AG04450 (cell line): ENCODE data around the gene C3orf22. TPM values are rescaled to one million over a fixed set of nuclear protein-coding genes. Genes with fewer than 3 reads are reported as not detected.

Experiments used
- CTCF ChIA-PET: fragments of 300-600, 350-600 bp; formaldehyde crosslinking; extraction: SDS; loops from one replicate; lab custom pipeline; 2022; ENCODE audit warnings: antibody characterized with exemption, inconsistent platforms; lab: Charles Lee
- POLR2A ChIA-PET: fragments of 350-600 bp; formaldehyde crosslinking; extraction: SDS; loops from one replicate; lab custom pipeline; 2021; ENCODE audit warnings: antibody characterized with exemption, inconsistent platforms; lab: Yijun Ruan, JAX
- DNase-seq: peaks from one replicate; pipeline ENCODE4 v3.0.0-alpha.2; 2011; ENCODE audit warnings: low read depth, low spot score
- H3K27ac ChIP-seq: one replicate; pipeline ENCODE4 v1.5.1; 2012; ENCODE audit warnings: low read depth, low read length, control low read depth
- H3K27me3 ChIP-seq: one replicate; pipeline ENCODE4 v1.6.0; 2012; ENCODE audit warnings: low read length; ENCODE audit not compliant: control insufficient read depth, insufficient read depth
- H3K4me3 ChIP-seq: 2 replicates; pipeline ENCODE4 v1.5.1; 2011; ENCODE audit warnings: mild to moderate bottlenecking, low read depth, low read length, control low read depth
- H3K9me3 ChIP-seq: 2 replicates; pipeline ENCODE4 v1.5.1; 2012; ENCODE audit warnings: low read length; ENCODE audit not compliant: control insufficient read depth, insufficient read depth
- polyA plus RNA-seq: library from polyadenylated mRNA; depleted of rRNA; stranded (reverse); fragments of >200 nt; gene quantifications from 2 replicates; pipeline ENCODE4 v1.2.3, GENCODE V29; 2011
- TF ChIP-seq, protein P1 (sequence below): IDR thresholded peaks from 2 replicates; pipeline ENCODE4 v1.5.1; 2011; ENCODE audit warnings: low read depth, low read length, control low read depth, inconsistent platforms

The C3orf22 gene
- polyA plus RNA-seq, 1 experiment: not detected

DNA sequence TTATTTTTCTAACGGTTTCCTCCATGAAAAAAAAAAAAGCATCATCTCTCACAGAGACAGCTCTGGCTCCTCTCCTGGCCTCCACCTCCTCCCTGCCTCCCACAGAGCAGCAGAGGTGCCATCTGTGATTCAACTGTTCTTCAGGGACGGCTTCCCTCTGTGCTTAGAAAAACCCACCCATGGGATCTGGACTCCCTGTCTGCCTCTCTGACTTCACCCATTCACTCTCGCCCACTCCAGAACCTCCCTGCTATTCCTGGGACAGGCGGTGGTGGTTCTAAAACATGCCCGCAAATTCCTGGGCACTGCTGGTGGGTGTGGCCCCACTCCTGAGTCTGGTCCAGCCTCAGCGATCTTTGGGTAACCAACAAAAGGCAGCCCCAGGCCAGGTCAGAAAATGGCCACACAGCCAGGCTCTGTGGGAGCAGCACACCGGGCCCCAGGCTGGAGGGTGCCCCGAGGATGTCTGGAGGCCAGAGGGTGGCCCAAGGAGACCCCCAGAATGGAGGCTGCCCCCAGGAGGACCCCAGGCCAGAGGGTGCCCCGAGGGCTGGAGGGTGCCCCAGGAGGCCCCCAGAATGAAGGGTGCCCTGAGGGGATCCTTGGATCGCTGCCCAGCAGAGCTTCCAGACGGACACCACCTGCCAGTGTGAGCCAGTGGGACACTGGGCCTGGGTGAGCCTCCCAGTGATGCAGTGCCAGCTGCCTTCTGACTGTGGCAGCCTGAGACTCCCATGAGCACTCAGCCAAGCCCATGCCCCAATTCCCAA, 37.4 kb downstream of the C3orf22 start:
- Histone ChIP-seq H3K9me3 (no peaks in the 10 kb centered on the region), H3K27me3 (peaks cover 33% of the 10 kb centered on the region), H3K4me3 (no peak overlapping the region), H3K27ac (no peak overlapping the region)
- no peak for DNase-seq
- CTCF ChIA-PET: interaction anchor here (0.6 to 2.9 kb wide), 13 partner anchors 10 to 934 kb away, joined by 3 to 37 read pairs (median 6); no protein-coding TSS in a partner anchor
- POLR2A ChIA-PET: no interaction called here
- TF ChIP-seq, protein P1, sequence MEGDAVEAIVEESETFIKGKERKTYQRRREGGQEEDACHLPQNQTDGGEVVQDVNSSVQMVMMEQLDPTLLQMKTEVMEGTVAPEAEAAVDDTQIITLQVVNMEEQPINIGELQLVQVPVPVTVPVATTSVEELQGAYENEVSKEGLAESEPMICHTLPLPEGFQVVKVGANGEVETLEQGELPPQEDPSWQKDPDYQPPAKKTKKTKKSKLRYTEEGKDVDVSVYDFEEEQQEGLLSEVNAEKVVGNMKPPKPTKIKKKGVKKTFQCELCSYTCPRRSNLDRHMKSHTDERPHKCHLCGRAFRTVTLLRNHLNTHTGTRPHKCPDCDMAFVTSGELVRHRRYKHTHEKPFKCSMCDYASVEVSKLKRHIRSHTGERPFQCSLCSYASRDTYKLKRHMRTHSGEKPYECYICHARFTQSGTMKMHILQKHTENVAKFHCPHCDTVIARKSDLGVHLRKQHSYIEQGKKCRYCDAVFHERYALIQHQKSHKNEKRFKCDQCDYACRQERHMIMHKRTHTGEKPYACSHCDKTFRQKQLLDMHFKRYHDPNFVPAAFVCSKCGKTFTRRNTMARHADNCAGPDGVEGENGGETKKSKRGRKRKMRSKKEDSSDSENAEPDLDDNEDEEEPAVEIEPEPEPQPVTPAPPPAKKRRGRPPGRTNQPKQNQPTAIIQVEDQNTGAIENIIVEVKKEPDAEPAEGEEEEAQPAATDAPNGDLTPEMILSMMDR: no peak

DNA sequence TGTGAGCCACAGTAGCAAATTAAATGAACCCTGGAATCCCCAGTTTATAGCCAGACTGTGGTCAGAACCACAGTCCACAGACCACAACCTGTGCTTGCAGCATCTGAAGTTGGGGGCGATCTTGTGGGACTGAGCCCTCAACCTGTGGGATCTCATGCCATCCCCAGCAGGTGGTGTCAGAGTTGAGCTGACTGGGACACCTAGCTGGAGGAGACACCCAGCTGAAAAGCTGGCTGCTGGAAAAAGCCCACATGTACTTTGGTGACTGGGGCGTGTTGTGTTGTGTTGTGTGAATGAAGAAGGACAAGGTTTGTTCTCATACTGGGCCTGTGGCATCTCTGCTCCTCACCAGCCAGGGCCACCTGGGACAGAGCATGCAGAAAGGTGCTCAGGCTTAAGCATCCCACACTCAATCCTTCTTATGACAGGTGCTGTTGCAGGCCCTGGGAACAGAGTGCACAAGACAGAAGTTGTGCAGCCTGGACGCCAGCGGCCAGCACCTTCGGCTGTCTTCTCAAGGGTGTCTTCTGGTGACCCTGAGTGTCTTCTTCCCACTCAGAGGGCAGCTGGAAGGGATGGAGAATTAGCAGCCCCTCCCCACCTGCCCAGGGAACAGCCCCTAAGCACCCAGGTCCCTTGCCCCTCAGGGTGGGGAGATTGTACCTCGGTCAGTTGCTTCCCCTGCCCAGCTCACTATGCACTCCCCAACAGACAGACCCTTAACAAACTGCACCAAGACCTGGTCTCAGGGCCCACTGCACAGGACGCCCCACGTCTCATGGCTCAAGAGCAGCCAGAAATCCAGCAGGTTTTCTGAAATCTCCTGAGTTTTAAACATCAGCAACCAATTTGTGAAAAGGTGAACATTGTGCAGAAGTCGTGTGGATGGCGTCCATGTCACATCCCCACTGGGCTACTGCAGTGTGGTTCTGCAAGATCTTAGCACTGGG, 39.0 kb downstream of the C3orf22 start:
- Histone ChIP-seq H3K4me3 (no peak overlapping the region), H3K9me3 (no peaks in the 10 kb centered on the region), H3K27ac (no peak overlapping the region), H3K27me3 (peaks cover 26% of the 10 kb centered on the region)
- ChIA-PET CTCF (interaction anchor here (0.9 to 1.1 kb wide), 2 partner anchors 11 to 936 kb away, joined by 3 to 4 read pairs; no protein-coding TSS in a partner anchor), POLR2A (no interaction called here)
- DNase-seq: no peak
- TF ChIP-seq, protein P1: no peak

DNA sequence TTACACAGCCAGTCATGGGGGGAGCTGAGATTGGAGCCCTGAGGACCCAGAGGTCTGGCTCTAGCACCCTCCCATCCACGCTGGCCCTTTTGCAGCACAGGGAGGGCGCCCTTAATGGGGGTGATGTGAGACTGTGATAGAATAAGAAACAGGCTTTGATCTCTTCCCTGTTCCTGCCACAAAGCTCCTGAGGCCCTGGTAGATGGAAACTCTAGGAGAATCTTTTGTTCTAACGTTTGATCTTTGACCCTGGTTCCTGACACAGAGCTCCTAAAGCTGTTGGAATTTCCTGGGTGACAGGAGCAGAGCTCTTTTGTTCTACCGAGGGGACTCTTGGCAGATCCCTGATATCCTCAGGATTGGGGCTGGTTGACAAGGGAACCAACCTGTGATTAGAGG, 40.0 kb downstream of the C3orf22 start:
- TF ChIP-seq, protein P1: no peak
- Histone ChIP-seq H3K4me3 (no peak overlapping the region), H3K27ac (no peak overlapping the region), H3K27me3 (peaks cover 21% of the 10 kb centered on the region), H3K9me3 (no peaks in the 10 kb centered on the region)
- DNase-seq: no peak
- ChIA-PET CTCF (interaction anchor here (1.1 kb wide), 1 partner anchor 10 kb away, joined by 4 read pairs; no protein-coding TSS in a partner anchor), POLR2A (no interaction called here)

DNA sequence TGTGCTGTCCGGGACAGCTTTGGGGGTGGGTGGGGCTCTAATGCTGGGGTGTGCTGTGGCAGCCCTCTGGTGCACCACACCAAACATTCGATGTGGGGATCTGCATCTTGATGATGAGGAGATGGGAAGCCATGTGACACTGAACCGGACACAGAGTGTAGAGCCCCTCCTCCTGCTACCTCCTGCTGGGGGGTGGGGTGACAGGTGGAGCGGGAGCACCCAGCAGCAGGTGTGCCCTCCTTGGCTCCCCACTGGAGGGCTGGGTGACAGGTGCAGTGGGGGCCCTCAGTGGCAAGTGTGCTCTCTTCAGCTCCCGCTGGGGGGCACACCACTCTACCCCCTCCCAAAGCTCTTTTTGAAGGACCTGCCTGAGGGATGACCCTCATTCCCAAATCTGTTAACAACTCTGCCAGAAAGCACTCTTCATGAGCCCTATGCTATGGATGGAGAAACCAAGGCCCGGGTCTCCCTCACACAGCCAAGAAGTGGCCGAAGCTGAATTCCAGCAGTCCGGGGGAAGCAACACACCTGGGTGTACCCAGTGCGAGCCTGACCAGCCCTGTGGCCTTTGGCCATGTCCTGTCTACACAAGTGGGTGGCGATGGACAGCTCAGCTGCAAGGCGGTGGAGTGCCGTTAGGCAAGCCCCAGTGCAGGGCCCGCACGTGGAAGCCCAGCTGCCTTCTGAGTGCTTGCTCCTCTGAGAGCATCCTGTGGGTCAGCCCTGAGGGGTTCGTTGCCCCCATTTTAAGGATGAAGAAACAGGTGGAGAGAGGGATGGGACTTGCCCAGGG, 40.5 kb downstream of the C3orf22 start:
- CTCF ChIA-PET: interaction anchor here (1.1 kb wide), 1 partner anchor 9 kb away, joined by 4 read pairs; no protein-coding TSS in a partner anchor

More for the DNA sequence above, 40.5 kb downstream of the C3orf22 start:
- Histone ChIP-seq H3K27me3 (peaks cover 15% of the 10 kb centered on the region), H3K9me3 (no peaks in the 10 kb centered on the region), H3K4me3 (no peak overlapping the region), H3K27ac (no peak overlapping the region)
- TF ChIP-seq, protein P1: no peak
- no peak for DNase-seq
- POLR2A ChIA-PET: no interaction called here
